Keratinocyte (primary cell): ENCODE data around the gene CACNA1B. TPM values are rescaled to one million over a fixed set of nuclear protein-coding genes. Genes with fewer than 3 reads are reported as not detected.

Experiments used
- DNase-seq: peaks from one replicate; pipeline ENCODE4 v3.0.0-alpha.2; 2011; ENCODE audit warnings: low read depth, missing footprints, low spot score
- FAIRE-seq: peaks from 2 replicates; lab custom pipeline; 2011; peaks lifted over from hg19 to GRCh38; lab: Jason Lieb, UNC
- H2AFZ ChIP-seq: 2 replicates; pipeline ENCODE4 v1.6.0; 2012; ENCODE audit warnings: low read length, control low read depth, inconsistent platforms; ENCODE audit not compliant: control insufficient read depth
- H3K27ac ChIP-seq: 2 replicates; pipeline ENCODE4 v1.5.1; 2011; ENCODE audit warnings: low read length; ENCODE audit not compliant: control insufficient read depth, insufficient read depth
- H3K27me3 ChIP-seq: 3 replicates; pipeline ENCODE4 v1.6.0; 2011; ENCODE audit warnings: low read length; ENCODE audit not compliant: control insufficient read depth, insufficient read depth; ENCODE audit errors: extremely low read depth
- H3K36me3 ChIP-seq, 2 experiments: 2 replicates in 1 of 2; 3 replicates in 1 of 2; pipeline ENCODE4 v1.5.1; 2011; ENCODE audit warnings: low read length in 2 of 2, mild to moderate bottlenecking in 1 of 2; ENCODE audit not compliant: control insufficient read depth in 2 of 2, insufficient read depth in 2 of 2; ENCODE audit errors: extremely low read depth in 1 of 2
- H3K4me1 ChIP-seq: 3 replicates; pipeline ENCODE4 v1.5.1; 2011; ENCODE audit warnings: low read length; ENCODE audit not compliant: control insufficient read depth, insufficient read depth; ENCODE audit errors: extremely low read depth
- H3K4me2 ChIP-seq: 3 replicates; pipeline ENCODE4 v1.6.0; 2011; ENCODE audit warnings: low read depth, low read length; ENCODE audit not compliant: control insufficient read depth, insufficient read depth; ENCODE audit errors: extremely low read depth
- H3K4me3 ChIP-seq, 3 experiments: fragments of 200-600 bp in 1 of 3; sonication (generic) in 1 of 3; 2 replicates in 2 of 3; 3 replicates in 1 of 3; pipeline ENCODE4 v1.5.1; 2011 to 2016; ENCODE audit warnings: low read length in 3 of 3, mild to moderate bottlenecking in 3 of 3, control low read depth in 2 of 3, inconsistent platforms in 1 of 3, low read depth in 1 of 3, mixed read lengths in 1 of 3, mixed run types in 1 of 3, moderate library complexity in 1 of 3; ENCODE audit not compliant: control insufficient read depth in 2 of 3, insufficient read depth in 2 of 3; ENCODE audit errors: extremely low read depth in 1 of 3
- H3K79me2 ChIP-seq: 2 replicates; pipeline ENCODE4 v1.6.0; 2012; ENCODE audit warnings: low read length; ENCODE audit not compliant: control insufficient read depth, insufficient read depth
- H3K9ac ChIP-seq: 3 replicates; pipeline ENCODE4 v1.6.0; 2011; ENCODE audit warnings: low read length; ENCODE audit not compliant: control insufficient read depth, insufficient read depth; ENCODE audit errors: extremely low read depth
- H3K9me1 ChIP-seq: 3 replicates; pipeline ENCODE4 v1.6.0; 2011; ENCODE audit warnings: low read length; ENCODE audit not compliant: control insufficient read depth, insufficient read depth; ENCODE audit errors: extremely low read depth
- H3K9me3 ChIP-seq: 2 replicates; pipeline ENCODE4 v1.5.1; 2012; ENCODE audit warnings: low read depth, low read length; ENCODE audit not compliant: control insufficient read depth
- H4K20me1 ChIP-seq: 3 replicates; pipeline ENCODE4 v1.6.0; 2011; ENCODE audit warnings: low read length; ENCODE audit not compliant: control insufficient read depth, insufficient read depth; ENCODE audit errors: extremely low read depth
- CTCF ChIP-seq, 3 experiments: IDR thresholded peaks in 1 of 3; conservative IDR thresholded peaks in 1 of 3; optimal IDR thresholded peaks in 1 of 3; 2 replicates in 2 of 3; 3 replicates in 1 of 3; pipeline versions ENCODE3 to v1.5.1; 2011; ENCODE audit warnings: low read length in 3 of 3, mild to moderate bottlenecking in 3 of 3, moderate library complexity in 2 of 3, control low read depth in 1 of 3, inconsistent platforms in 1 of 3; ENCODE audit not compliant: insufficient read depth in 2 of 3; ENCODE audit errors: extremely low read depth in 1 of 3
- EZH2 ChIP-seq: IDR thresholded peaks from one replicate; pipeline ENCODE4 v1.6.1; 2012; ENCODE audit warnings: inconsistent platforms, mild to moderate bottlenecking, low read length, moderate library complexity
- dilution Hi-C: fragments of 300-500 bp; cut with MboI; formaldehyde crosslinking; loops from one replicate; pipeline ENCODE4 v1.7.0; 2020; ENCODE audit warnings: low sequenced_read_pairs; ENCODE audit not compliant: extremely low pct_ligation_motif_present
- polyA plus RNA-seq, 5 experiments: library from polyadenylated mRNA; depleted of rRNA in 3 of 5; stranded (reverse) in 3 of 5; stranded (forward) in 1 of 5; unstranded in 1 of 5; fragments of >200 nt; gene quantifications; 1 replicate in 1 of 5; 2 replicates in 3 of 5; 3 replicates in 1 of 5; pipeline versions ENCODE4 v1.2.1 to v1.2.3, GENCODE V29; 2011 to 2012; ENCODE audit warnings: missing spikeins in 2 of 5, low read depth in 1 of 5, low replicate concordance in 1 of 5

Gene CACNA1B
- polyA plus RNA-seq, 1 donor (not counting 4 experiments of a cell fraction or from before 2014, with no cell fraction given): 0.01 TPM

- Histone ChIP-seq H3K4me2 (no peak overlapping the region), H3K27me3 (no peaks in the 10 kb centered on the region), H3K79me2 (no peaks in the 10 kb centered on the region), H3K36me3 (no peaks in the 10 kb centered on the region), H3K9me1 (no peaks in the 10 kb centered on the region), H4K20me1 (no peaks in the 10 kb centered on the region), H3K4me3 (no peak overlapping the region), H3K9me3 (peaks cover 3% of the 10 kb centered on the region), H3K9ac (no peak overlapping the region), H2AFZ (no peak overlapping the region), H3K27ac (no peak overlapping the region), H3K4me1 (no peaks in the 10 kb centered on the region)
- FAIRE-seq (no peak), DNase-seq (no peak)
- TF ChIP-seq CTCF (optimal IDR thresholded peaks at IDR 0.05 in 1 of 3, IDR thresholded peaks at IDR 0.05 in 1 of 3, conservative IDR thresholded peaks at IDR 0.05 in 1 of 3; ENCODE audit: extremely low read depth in 1 of 3, insufficient read depth in 2 of 3, low read length in 3 of 3) (no peak), EZH2 (no peak)
- dilution Hi-C loops: no loop called here
Observed at GRCh38 chr9:138111607-138112006, 234.0 kb downstream of the CACNA1B start.

- FAIRE-seq (no peak), DNase-seq (no peak)
- H2AFZ ChIP-seq: no peak overlapping the region
- H3K4me1 ChIP-seq: no peaks in the 10 kb centered on the region
- H3K9ac ChIP-seq: no peak overlapping the region
- H3K9me1 ChIP-seq: no peaks in the 10 kb centered on the region
- H3K27ac ChIP-seq: no peak overlapping the region
- TF ChIP-seq CTCF (optimal IDR thresholded peaks at IDR 0.05 in 1 of 3, IDR thresholded peaks at IDR 0.05 in 1 of 3, conservative IDR thresholded peaks at IDR 0.05 in 1 of 3; ENCODE audit: extremely low read depth in 1 of 3, insufficient read depth in 2 of 3, low read length in 3 of 3): no peak
- TF ChIP-seq EZH2: no peak
- dilution Hi-C loops: no loop called here
- no peaks in the 10 kb centered on the region for H3K79me2 ChIP-seq
- H3K36me3 ChIP-seq: no peaks in the 10 kb centered on the region
- H3K9me3 ChIP-seq: peaks cover 3% of the 10 kb centered on the region
- H3K4me2 ChIP-seq: no peak overlapping the region
- no peak overlapping the region for H3K4me3 ChIP-seq
- no peaks in the 10 kb centered on the region for H3K27me3 ChIP-seq
- no peaks in the 10 kb centered on the region for H4K20me1 ChIP-seq
Observed at GRCh38 chr9:138112090-138112748, 234.6 kb downstream of the CACNA1B start.
